ENCODE measurements around the gene WSB1. TPM values are rescaled to one million over a fixed set of nuclear protein-coding genes. Genes with fewer than 3 reads are reported as not detected.

Gene WSB1
- total RNA-seq, 1 donor from 2014 or later = 521 TPM

GRCh38 chr17:27339198-27339835 is 45.4 kb downstream of the WSB1 start:
- Mint-ChIP-seq H3K36me3 (peaks cover 1% of the 10 kb centered on the region), H3K27ac (no peak overlapping the region), H3K9me3 (no peaks in the 10 kb centered on the region), H3K4me1 (peaks cover 17% of the 10 kb centered on the region), H3K4me3 (no peak overlapping the region), H3K27me3 (ENCODE audit: insufficient read depth, low read depth) (peaks cover 8% of the 10 kb centered on the region)
- Histone ChIP-seq H3K79me2 (ENCODE audit: low read depth) (no peaks in the 10 kb centered on the region), H3K9ac (no peak overlapping the region), H3K4me3 (no peak overlapping the region), H3K4me1 (peaks cover 15% of the 10 kb centered on the region), H2AFZ (replicated peaks) (no peak overlapping the region), H3K9me3 (ENCODE audit: low read depth) (no peaks in the 10 kb centered on the region), H3F3A (ENCODE audit: low read depth) (peaks cover 14% of the 10 kb centered on the region), H3K36me3 (no peaks in the 10 kb centered on the region), H4K20me1 (ENCODE audit: low read depth) (no peaks in the 10 kb centered on the region), H3K27me3 (no peaks in the 10 kb centered on the region), H3K4me2 (no peak overlapping the region), H3K27ac (no peak overlapping the region)
- no peak for DNase-seq (ENCODE audit: low spot score)
- TF ChIP-seq, protein P1, sequence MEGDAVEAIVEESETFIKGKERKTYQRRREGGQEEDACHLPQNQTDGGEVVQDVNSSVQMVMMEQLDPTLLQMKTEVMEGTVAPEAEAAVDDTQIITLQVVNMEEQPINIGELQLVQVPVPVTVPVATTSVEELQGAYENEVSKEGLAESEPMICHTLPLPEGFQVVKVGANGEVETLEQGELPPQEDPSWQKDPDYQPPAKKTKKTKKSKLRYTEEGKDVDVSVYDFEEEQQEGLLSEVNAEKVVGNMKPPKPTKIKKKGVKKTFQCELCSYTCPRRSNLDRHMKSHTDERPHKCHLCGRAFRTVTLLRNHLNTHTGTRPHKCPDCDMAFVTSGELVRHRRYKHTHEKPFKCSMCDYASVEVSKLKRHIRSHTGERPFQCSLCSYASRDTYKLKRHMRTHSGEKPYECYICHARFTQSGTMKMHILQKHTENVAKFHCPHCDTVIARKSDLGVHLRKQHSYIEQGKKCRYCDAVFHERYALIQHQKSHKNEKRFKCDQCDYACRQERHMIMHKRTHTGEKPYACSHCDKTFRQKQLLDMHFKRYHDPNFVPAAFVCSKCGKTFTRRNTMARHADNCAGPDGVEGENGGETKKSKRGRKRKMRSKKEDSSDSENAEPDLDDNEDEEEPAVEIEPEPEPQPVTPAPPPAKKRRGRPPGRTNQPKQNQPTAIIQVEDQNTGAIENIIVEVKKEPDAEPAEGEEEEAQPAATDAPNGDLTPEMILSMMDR (IDR thresholded peaks at IDR 0.05) = no peak
- TF ChIP-seq EZH2phosphoT487 (IDR thresholded peaks at IDR 0.05) (no peak), EZH2 (IDR thresholded peaks at IDR 0.05) (no peak)

- Mint-ChIP-seq H3K27me3 (ENCODE audit: insufficient read depth, low read depth) (peaks cover 8% of the 10 kb centered on the region), H3K27ac (no peak overlapping the region), H3K9me3 (no peaks in the 10 kb centered on the region), H3K4me1 (peaks cover 21% of the 10 kb centered on the region), H3K36me3 (peaks cover 1% of the 10 kb centered on the region), H3K4me3 (no peak overlapping the region)
- Histone ChIP-seq H3K4me1 (peaks cover 22% of the 10 kb centered on the region), H3F3A (ENCODE audit: low read depth) (peaks cover 20% of the 10 kb centered on the region), H3K9ac (no peak overlapping the region), H3K4me2 (no peak overlapping the region), H3K27me3 (no peaks in the 10 kb centered on the region), H3K4me3 (no peak overlapping the region), H3K79me2 (ENCODE audit: low read depth) (no peaks in the 10 kb centered on the region), H3K36me3 (no peaks in the 10 kb centered on the region), H3K27ac (no peak overlapping the region), H2AFZ (replicated peaks) (no peak overlapping the region), H3K9me3 (ENCODE audit: low read depth) (no peaks in the 10 kb centered on the region), H4K20me1 (ENCODE audit: low read depth) (no peaks in the 10 kb centered on the region)
- TF ChIP-seq EZH2 (IDR thresholded peaks at IDR 0.05) (no peak), EZH2phosphoT487 (IDR thresholded peaks at IDR 0.05) (no peak)
- TF ChIP-seq, protein P1 (IDR thresholded peaks at IDR 0.05) = no peak
- no peak for DNase-seq (ENCODE audit: low spot score)
These were observed 46.1 kb downstream of the WSB1 start for GRCh38 chr17:27339836-27340550.

DNA sequence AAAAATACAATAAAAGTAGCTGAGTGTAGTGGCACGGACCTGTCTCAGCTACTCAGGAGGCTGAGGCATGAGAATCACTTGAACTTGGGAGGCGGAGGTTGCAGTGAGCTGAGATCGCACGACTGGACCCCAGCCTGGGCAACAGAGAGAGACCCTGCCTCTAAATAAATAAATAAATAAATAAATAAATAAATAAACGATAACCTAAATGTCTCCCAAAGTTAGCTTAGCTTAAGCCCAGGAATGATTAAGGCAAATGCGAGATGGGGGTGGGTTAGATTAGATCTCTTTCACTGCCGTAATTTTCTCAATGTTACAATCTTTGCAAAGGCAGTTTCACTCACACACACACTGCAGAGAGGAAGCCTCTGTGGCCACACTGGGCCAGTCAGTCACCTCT is 46.7 kb downstream of the WSB1 start:
- DNase-seq (ENCODE audit: low spot score) = no peak
- Mint-ChIP-seq H3K27ac (no peak overlapping the region), H3K27me3 (ENCODE audit: insufficient read depth, low read depth) (peaks cover 8% of the 10 kb centered on the region), H3K4me3 (no peak overlapping the region), H3K36me3 (peaks cover 1% of the 10 kb centered on the region), H3K9me3 (no peaks in the 10 kb centered on the region), H3K4me1 (peaks cover 25% of the 10 kb centered on the region)
- TF ChIP-seq EZH2phosphoT487 (IDR thresholded peaks at IDR 0.05) = no peak
- TF ChIP-seq, protein P1 (IDR thresholded peaks at IDR 0.05) = no peak
- no peak for TF ChIP-seq EZH2 (IDR thresholded peaks at IDR 0.05)
- H3K4me1 ChIP-seq = peaks cover 25% of the 10 kb centered on the region
- H3K36me3 ChIP-seq = no peaks in the 10 kb centered on the region
- H2AFZ ChIP-seq (replicated peaks) = no peak overlapping the region
- no peak overlapping the region for H3K4me2 ChIP-seq
- peaks cover 26% of the 10 kb centered on the region for H3F3A ChIP-seq (ENCODE audit: low read depth)
- H3K9ac ChIP-seq = no peak overlapping the region
- no peak overlapping the region for H3K27ac ChIP-seq
- H3K4me3 ChIP-seq = no peak overlapping the region
- H4K20me1 ChIP-seq (ENCODE audit: low read depth) = no peaks in the 10 kb centered on the region
- no peaks in the 10 kb centered on the region for H3K79me2 ChIP-seq (ENCODE audit: low read depth)
- no peaks in the 10 kb centered on the region for H3K27me3 ChIP-seq
- H3K9me3 ChIP-seq (ENCODE audit: low read depth) = no peaks in the 10 kb centered on the region

Data from neural progenitor cell (in vitro differentiated cells).